Stimulated activated effector memory CD8-positive, alpha-beta T cell treated with anti-CD3 and anti-CD28 coated beads, Interleukin-12 subunit alpha, Interleukin-12 subunit beta, amount 100 ng/mL, for 72 hours (primary cell): ENCODE results near the gene MED20.

Source experiments
- ATAC-seq: fragments of 150-1000 bp; cut with Tn5 transposase; 2 replicates; pipeline ENCODE4 v1.10.0; 2021
- DNase-seq, 2 donors: peaks; one replicate each; pipeline ENCODE4 v3.0.0; 2021 to 2022; ENCODE audit warnings: low spot score in 2 of 2
- H3K27ac Mint-ChIP-seq: one replicate; pipeline ENCODE4 v1.8.0; 2022; ENCODE audit warnings: mild to moderate bottlenecking, mixed read lengths
- H3K36me3 Mint-ChIP-seq: one replicate; pipeline ENCODE4 v1.8.0; 2022; ENCODE audit warnings: mild to moderate bottlenecking, mixed read lengths
- H3K4me1 Mint-ChIP-seq: one replicate; pipeline ENCODE4 v1.8.0; 2022; ENCODE audit warnings: mixed read lengths
- H3K4me3 Mint-ChIP-seq: one replicate; pipeline ENCODE4 v1.8.0; 2022; ENCODE audit warnings: mild to moderate bottlenecking, mixed read lengths
- H3K9me3 Mint-ChIP-seq: one replicate; pipeline ENCODE4 v1.8.0; 2022; ENCODE audit warnings: mixed read lengths

MED20 gene, protein sequence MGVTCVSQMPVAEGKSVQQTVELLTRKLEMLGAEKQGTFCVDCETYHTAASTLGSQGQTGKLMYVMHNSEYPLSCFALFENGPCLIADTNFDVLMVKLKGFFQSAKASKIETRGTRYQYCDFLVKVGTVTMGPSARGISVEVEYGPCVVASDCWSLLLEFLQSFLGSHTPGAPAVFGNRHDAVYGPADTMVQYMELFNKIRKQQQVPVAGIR

GRCh38 chr6:41920921-41921711 is at the start of gene MED20, which contains the start of gene BYSL:
TSS of gene MED20 (minus strand) at chr6:41921139. CDS start at chr6:41921018, 121 bp downstream.
TSS of gene BYSL (plus strand) at chr6:41921499. CDS start at chr6:41921563, 64 bp downstream.
- Mint-ChIP-seq H3K27ac (peak within 1 kb of the TSS; percentile 98), H3K4me3 (peak within 1 kb of the TSS; percentile 98), H3K36me3 (peaks cover 64% of the 10 kb centered on the region), H3K4me1 (peaks cover 61% of the 10 kb centered on the region), H3K9me3 (no peaks in the 10 kb centered on the region)
- ATAC-seq, result peak; percentile 94
- DNase-seq, result peak; percentile 99

- peaks cover 42% of the 10 kb centered on the region for H3K4me1 Mint-ChIP-seq
- DNase-seq (no peak), ATAC-seq (peak; percentile 90)
Observed at GRCh38 chr6:41970436-41970846, 49.5 kb upstream of the MED20 start.

DNA sequence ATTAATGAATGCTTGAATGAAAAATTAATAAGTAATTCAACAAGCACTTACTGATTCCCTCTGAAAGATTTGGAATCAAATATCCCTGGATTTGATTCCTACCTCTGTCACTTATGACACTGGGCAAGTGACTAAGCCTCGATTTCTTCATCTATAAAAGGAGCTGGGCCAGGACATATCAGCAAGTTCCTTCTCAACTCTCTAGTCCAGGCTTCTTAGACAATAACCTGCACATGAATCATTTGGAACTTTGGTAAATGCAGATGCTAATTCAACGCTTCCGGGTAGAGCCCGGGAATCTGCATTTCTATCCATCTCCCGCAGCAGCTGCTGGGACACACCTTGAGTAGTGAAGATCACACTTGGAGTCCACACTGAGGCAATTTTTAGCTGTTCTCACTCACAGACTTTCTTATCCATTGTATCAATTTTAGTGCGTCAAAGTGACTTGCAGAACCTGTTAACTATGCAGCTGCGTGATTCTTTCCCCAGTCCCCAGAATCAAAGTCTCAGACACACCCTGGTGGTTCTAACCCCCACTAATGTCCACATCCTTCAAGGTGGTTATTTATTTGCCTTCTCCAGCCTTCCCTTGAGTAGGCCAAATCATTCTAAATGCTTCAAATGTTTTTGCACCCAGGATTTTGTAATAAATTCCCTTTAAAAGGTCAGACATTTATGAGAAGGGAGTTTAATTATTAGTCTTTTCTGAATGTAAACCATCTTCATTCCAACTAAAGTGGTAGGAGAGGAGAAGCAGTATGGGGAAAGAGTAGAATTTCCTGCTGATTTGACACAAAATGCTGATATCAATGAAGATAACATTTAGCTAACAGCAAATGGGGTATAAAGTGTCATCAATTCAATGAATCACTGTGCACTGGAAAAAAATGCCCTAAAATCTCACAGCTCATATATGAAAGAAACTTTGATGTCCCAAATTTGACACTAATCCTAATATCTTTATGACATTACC is 46.7 kb upstream of the MED20 start:
- DNase-seq (no peak), ATAC-seq (no peak)
- Mint-ChIP-seq H3K9me3 (no peaks in the 10 kb centered on the region), H3K4me1 (peaks cover 53% of the 10 kb centered on the region), H3K4me3 (no peak overlapping the region), H3K36me3 (no peaks in the 10 kb centered on the region), H3K27ac (peak overlapping the region; percentile 74)

More at GRCh38 chr6:41970436-41970846, 49.5 kb upstream of the MED20 start:
- Mint-ChIP-seq H3K9me3 (no peaks in the 10 kb centered on the region), H3K4me3 (peak overlapping the region; percentile 40), H3K27ac (peak overlapping the region; percentile 87), H3K36me3 (peaks cover 4% of the 10 kb centered on the region)

DNA sequence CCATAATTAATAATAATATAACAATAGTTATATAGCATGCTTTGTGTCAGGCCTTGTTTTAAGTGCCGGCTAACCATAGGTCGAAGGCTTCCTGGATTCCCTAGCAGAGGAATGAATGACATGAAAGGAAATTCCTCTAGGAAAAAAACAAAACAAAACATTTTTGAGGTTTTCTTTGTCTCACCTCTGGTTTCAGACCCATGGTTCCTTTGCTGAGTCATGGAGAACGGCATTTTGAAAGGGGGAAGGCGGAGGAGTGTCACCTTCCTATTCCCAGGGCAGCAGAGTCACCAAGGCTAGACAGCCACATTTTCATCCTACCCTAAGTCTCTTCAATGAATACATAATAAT is 46.0 kb upstream of the MED20 start:
- peak overlapping the region; percentile 74 for H3K27ac Mint-ChIP-seq
- H3K36me3 Mint-ChIP-seq, result peaks cover 3% of the 10 kb centered on the region
- H3K9me3 Mint-ChIP-seq, result no peaks in the 10 kb centered on the region
- ATAC-seq (no peak), DNase-seq (no peak)
- H3K4me3 Mint-ChIP-seq, result no peak overlapping the region
- peaks cover 51% of the 10 kb centered on the region for H3K4me1 Mint-ChIP-seq

DNA sequence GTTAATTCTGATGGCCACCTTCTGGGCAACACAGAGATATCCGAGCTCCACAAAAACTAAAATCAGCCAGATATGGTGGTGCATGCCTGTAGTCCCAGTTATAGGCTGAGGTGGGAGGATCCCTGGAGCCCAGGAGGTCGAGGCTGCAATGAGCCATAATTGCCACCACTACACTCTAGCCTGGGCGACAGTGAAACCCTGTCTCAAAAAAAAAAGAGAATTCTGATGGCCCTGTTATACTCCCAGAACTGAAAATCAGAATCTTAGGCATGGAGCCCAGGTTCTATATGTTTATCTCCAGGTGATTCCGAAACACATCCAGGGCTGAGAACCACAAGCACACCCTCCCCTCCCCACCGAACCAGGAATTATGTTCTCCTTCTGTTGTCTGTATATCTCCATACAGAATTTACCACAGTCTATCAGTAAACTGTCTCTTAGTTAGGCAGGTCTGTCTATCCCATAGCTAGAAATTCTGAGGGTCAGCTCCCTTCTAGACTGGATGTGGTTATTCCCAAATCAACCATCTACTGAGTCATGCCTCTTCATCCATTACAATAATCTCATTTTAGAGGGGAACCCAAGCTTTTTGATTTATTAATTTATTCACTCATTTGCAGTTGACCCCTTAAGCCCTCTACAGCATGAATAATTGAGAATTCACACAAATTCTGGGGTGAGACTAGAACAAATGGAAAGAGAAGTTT is 45.4 kb upstream of the MED20 start:
- ATAC-seq, result no peak
- no peak for DNase-seq
- Mint-ChIP-seq H3K4me1 (peaks cover 57% of the 10 kb centered on the region), H3K27ac (peak overlapping the region; percentile 30), H3K4me3 (no peak overlapping the region), H3K36me3 (peaks cover 9% of the 10 kb centered on the region), H3K9me3 (no peaks in the 10 kb centered on the region)

DNA sequence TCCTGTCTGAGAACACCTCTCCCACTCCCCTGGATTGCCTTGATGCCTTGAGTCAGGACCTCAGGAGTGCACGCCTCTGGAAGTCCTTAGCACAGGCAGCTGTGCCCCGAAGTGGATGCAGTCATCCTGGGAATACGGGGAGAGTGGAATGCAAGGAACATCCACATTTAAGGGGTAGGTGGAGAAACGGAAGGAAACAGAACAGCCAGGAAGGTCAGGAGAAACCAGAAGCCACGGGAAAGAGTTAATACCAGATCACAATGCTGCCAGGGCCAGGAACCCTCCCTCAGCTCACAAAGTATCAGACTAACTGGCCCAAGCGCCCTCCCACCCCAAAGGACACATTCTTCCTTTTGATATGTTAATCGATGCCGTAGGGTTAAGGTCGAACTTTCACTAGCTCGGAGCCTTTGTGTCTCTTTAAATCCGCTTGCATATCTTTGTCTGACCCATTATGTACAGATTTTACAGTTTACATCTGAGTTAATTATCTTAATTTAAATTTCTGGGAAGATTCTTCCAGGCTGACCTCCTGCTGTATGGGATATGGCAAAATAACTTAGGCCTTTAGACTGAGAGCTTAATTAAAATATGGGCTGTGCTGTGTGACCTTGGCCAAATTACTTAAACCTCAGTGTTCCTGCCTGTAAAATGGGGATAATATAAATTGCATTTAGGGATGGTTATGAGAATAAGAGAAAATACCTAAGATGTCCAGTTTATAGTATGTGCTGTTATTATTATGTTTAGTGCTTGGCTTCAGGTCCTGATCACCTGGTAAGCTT is 44.7 kb upstream of the MED20 start:
- Mint-ChIP-seq H3K9me3 (no peaks in the 10 kb centered on the region), H3K36me3 (peaks cover 9% of the 10 kb centered on the region), H3K4me3 (no peak overlapping the region), H3K27ac (peak overlapping the region; percentile 30), H3K4me1 (peaks cover 57% of the 10 kb centered on the region)
- no peak for DNase-seq
- no peak for ATAC-seq

- Mint-ChIP-seq H3K4me1 (peaks cover 63% of the 10 kb centered on the region), H3K9me3 (no peaks in the 10 kb centered on the region), H3K36me3 (peaks cover 9% of the 10 kb centered on the region), H3K4me3 (no peak overlapping the region), H3K27ac (peak overlapping the region; percentile 29)
- DNase-seq (no peak), ATAC-seq (peak; percentile 53)
Observed at GRCh38 chr6:41964201-41964887, 43.4 kb upstream of the MED20 start.

DNA sequence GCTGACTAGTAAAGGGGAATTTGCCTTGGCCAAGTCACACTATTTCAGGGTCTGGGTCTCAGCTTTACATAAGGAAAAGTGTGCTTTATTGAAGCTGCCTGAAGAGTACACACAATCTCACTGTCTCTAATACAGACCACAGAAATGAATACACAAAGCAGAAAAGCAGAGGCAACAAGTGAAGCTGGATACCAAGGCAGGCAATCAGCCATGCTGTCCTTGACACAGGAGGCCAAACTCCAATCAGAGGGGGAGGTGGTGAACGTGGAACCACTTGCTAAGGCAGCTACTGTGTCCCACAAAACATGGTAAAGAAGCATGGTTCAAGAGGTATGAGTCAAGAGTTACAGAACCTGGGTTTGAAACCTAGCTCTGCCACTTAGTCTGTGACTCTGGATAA is 42.4 kb upstream of the MED20 start:
- Mint-ChIP-seq H3K27ac (peak overlapping the region; percentile 29), H3K9me3 (no peaks in the 10 kb centered on the region), H3K4me1 (peaks cover 73% of the 10 kb centered on the region), H3K36me3 (peaks cover 19% of the 10 kb centered on the region), H3K4me3 (peak overlapping the region; percentile 5)
- ATAC-seq (peak; percentile 31), DNase-seq (no peak)

DNA sequence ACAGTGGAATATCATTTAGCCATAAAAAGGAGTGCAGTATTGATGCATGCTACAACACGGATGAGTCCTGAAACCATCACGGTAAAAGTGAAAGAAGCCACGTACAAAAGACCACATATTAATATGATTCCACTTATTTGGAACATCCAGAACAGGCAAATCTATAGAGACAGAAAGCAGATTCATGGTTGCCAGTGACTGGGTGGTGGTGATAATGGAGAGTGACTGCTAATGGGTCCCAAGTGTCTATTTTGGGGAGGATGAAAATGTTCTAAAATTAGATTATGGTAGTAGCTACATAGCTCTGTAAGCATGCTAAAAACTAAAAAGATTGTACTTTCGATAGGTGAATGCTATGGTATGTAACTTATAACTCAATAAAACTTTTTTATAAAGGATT is 39.1 kb upstream of the MED20 start:
- ATAC-seq (no peak), DNase-seq (no peak)
- no peaks in the 10 kb centered on the region for H3K9me3 Mint-ChIP-seq
- peaks cover 80% of the 10 kb centered on the region for H3K4me1 Mint-ChIP-seq
- peak overlapping the region; percentile 67 for H3K4me3 Mint-ChIP-seq
- peaks cover 20% of the 10 kb centered on the region for H3K36me3 Mint-ChIP-seq
- peak overlapping the region; percentile 94 for H3K27ac Mint-ChIP-seq

- Mint-ChIP-seq H3K36me3 (peaks cover 20% of the 10 kb centered on the region), H3K4me1 (peaks cover 64% of the 10 kb centered on the region), H3K4me3 (peak overlapping the region; percentile 55), H3K9me3 (no peaks in the 10 kb centered on the region), H3K27ac (peak overlapping the region; percentile 87)
- DNase-seq, result no peak
- ATAC-seq, result peak; percentile 92
Observed at GRCh38 chr6:41958022-41958856, 37.3 kb upstream of the MED20 start.

GRCh38 chr6:41957117-41957516 is 36.2 kb upstream of the MED20 start:
- Mint-ChIP-seq H3K4me3 (no peak overlapping the region), H3K36me3 (peaks cover 19% of the 10 kb centered on the region), H3K9me3 (no peaks in the 10 kb centered on the region), H3K4me1 (peaks cover 56% of the 10 kb centered on the region), H3K27ac (peak overlapping the region; percentile 87)
- ATAC-seq (no peak), DNase-seq (no peak)

GRCh38 chr6:41955412-41955811 is 34.5 kb upstream of the MED20 start:
- H3K27ac Mint-ChIP-seq, result peak overlapping the region; percentile 29
- no peak for ATAC-seq
- H3K9me3 Mint-ChIP-seq, result no peaks in the 10 kb centered on the region
- DNase-seq, result no peak
- peaks cover 46% of the 10 kb centered on the region for H3K4me1 Mint-ChIP-seq
- H3K4me3 Mint-ChIP-seq, result no peak overlapping the region
- peaks cover 12% of the 10 kb centered on the region for H3K36me3 Mint-ChIP-seq

GRCh38 chr6:41954668-41955067 is 33.7 kb upstream of the MED20 start:
- peaks cover 43% of the 10 kb centered on the region for H3K4me1 Mint-ChIP-seq
- H3K9me3 Mint-ChIP-seq, result no peaks in the 10 kb centered on the region
- DNase-seq (no peak), ATAC-seq (no peak)
- H3K27ac Mint-ChIP-seq, result no peak overlapping the region
- H3K36me3 Mint-ChIP-seq, result peaks cover 12% of the 10 kb centered on the region
- H3K4me3 Mint-ChIP-seq, result no peak overlapping the region
